ENCODE measurements around the gene HERC6.
"Not testable (repeated sequence)": the region's sequence is repeated elsewhere in the genome, so short reads cannot be mapped to it uniquely, and the experiment has no call there.

Gene HERC6

DNA sequence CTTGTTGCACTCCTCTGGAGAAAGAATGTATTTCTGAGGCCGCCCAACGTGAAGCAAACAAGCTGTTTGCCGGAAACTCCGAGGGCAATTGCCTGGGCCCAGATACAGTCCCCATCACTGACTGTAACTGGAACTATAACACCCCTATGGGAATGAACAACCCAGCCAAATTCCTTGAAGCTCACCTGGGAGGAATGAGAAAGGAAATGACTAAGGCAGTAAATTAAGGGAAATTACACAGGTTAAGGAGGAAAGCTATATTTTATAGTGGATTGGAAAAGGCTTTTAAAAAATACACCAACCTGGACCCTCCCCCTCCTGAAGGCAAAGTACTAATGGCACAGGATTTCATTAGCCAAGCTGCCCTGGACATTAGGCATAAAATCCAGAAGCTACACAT lies 66.6 kb downstream of the HERC6 start:
- peaks cover 20% of the 10 kb centered on the region for H3K4me1 ChIP-seq (ENCODE audit: insufficient read depth, poor library complexity, severe bottlenecking)
- ATAC-seq (ENCODE audit: low read depth), result peak; percentile 85
- no peaks in the 10 kb centered on the region for H3K27me3 ChIP-seq (ENCODE audit: insufficient read depth, poor library complexity, severe bottlenecking)
- no peaks in the 10 kb centered on the region for H3K9me3 ChIP-seq (ENCODE audit: severe bottlenecking)
- TF ChIP-seq, protein P1, sequence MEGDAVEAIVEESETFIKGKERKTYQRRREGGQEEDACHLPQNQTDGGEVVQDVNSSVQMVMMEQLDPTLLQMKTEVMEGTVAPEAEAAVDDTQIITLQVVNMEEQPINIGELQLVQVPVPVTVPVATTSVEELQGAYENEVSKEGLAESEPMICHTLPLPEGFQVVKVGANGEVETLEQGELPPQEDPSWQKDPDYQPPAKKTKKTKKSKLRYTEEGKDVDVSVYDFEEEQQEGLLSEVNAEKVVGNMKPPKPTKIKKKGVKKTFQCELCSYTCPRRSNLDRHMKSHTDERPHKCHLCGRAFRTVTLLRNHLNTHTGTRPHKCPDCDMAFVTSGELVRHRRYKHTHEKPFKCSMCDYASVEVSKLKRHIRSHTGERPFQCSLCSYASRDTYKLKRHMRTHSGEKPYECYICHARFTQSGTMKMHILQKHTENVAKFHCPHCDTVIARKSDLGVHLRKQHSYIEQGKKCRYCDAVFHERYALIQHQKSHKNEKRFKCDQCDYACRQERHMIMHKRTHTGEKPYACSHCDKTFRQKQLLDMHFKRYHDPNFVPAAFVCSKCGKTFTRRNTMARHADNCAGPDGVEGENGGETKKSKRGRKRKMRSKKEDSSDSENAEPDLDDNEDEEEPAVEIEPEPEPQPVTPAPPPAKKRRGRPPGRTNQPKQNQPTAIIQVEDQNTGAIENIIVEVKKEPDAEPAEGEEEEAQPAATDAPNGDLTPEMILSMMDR (IDR thresholded peaks at IDR 0.05; ENCODE audit: poor library complexity, severe bottlenecking), result no peak
- H3K27ac ChIP-seq (ENCODE audit: poor library complexity, severe bottlenecking), result peak overlapping the region; percentile 59
- no peaks in the 10 kb centered on the region for H3K36me3 ChIP-seq (ENCODE audit: low read depth)
- DNase-seq (ENCODE audit: low spot score), result no peak
- H3K4me3 ChIP-seq (ENCODE audit: severe bottlenecking), result no peak overlapping the region

DNA sequence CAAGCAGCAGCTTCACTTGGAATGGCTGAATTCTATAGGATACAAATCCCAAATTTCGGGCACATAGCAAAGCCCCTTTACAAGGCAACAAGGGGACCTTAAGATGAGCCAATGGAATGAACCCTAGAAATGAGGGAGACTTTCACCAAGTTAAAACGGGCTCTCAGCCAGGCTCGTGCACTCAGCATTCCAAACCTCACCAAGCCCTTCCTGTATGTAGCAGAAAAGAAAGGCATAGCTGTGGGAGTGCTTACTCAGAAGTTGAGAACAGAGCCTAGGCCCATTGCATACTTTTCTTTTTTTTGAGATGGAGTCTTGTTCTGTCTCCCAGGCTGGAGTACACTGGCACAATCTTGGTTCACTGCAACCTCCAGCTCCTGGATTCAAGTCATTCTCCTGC lies 67.5 kb downstream of the HERC6 start:
- ATAC-seq (ENCODE audit: low read depth), result peak; percentile 63
- Histone ChIP-seq H3K36me3 (ENCODE audit: low read depth) (no peaks in the 10 kb centered on the region), H3K27me3 (ENCODE audit: insufficient read depth, poor library complexity, severe bottlenecking) (no peaks in the 10 kb centered on the region), H3K9me3 (ENCODE audit: severe bottlenecking) (no peaks in the 10 kb centered on the region), H3K27ac (ENCODE audit: poor library complexity, severe bottlenecking) (peak overlapping the region; percentile 59), H3K4me1 (ENCODE audit: insufficient read depth, poor library complexity, severe bottlenecking) (peaks cover 20% of the 10 kb centered on the region), H3K4me3 (ENCODE audit: severe bottlenecking) (no peak overlapping the region)
- no peak for DNase-seq (ENCODE audit: low spot score)
- TF ChIP-seq, protein P1 (IDR thresholded peaks at IDR 0.05; ENCODE audit: poor library complexity, severe bottlenecking), result no peak

DNA sequence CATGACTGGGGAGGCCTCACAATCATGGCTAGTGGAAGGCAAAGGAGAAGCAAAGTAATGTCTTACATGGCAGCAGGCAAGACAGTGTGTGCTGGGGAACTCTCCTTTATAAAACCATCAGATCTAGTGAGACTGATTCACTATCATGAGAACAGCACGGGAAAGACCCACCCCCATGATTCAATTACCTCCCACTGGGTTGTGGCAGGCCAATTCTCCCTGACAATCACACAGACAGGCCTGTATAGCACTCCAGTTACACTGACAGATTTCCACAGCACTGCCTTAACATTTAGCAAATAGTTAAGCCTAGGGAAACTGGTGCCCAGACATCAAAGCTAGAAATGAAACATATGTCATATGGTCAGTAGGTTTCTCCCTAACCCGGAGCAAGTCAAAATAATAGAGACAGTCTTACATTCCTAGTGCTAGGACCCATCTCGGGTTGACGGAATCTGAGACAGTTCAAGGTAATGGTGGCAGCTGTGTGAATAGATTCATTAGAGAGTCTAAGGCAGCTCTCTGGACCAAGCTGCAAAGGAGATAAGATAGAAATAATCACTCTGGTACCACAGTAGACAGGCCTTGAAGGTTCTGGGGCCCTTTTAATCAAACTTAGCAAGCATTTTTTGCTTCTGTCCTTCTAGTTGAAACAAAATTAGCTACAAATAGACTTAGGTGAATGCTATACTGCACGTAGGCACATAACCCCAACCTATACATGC lies 68.9 kb downstream of the HERC6 start:
- Histone ChIP-seq H3K4me1 (ENCODE audit: insufficient read depth, poor library complexity, severe bottlenecking) (peaks cover 20% of the 10 kb centered on the region), H3K9me3 (ENCODE audit: severe bottlenecking) (no peaks in the 10 kb centered on the region), H3K27ac (ENCODE audit: poor library complexity, severe bottlenecking) (no peak overlapping the region), H3K4me3 (ENCODE audit: severe bottlenecking) (no peak overlapping the region), H3K36me3 (ENCODE audit: low read depth) (no peaks in the 10 kb centered on the region), H3K27me3 (ENCODE audit: insufficient read depth, poor library complexity, severe bottlenecking) (no peaks in the 10 kb centered on the region)
- TF ChIP-seq, protein P1 (IDR thresholded peaks at IDR 0.05; ENCODE audit: poor library complexity, severe bottlenecking), result no peak
- no peak for ATAC-seq (ENCODE audit: low read depth)
- DNase-seq (ENCODE audit: low spot score), result no peak

DNA sequence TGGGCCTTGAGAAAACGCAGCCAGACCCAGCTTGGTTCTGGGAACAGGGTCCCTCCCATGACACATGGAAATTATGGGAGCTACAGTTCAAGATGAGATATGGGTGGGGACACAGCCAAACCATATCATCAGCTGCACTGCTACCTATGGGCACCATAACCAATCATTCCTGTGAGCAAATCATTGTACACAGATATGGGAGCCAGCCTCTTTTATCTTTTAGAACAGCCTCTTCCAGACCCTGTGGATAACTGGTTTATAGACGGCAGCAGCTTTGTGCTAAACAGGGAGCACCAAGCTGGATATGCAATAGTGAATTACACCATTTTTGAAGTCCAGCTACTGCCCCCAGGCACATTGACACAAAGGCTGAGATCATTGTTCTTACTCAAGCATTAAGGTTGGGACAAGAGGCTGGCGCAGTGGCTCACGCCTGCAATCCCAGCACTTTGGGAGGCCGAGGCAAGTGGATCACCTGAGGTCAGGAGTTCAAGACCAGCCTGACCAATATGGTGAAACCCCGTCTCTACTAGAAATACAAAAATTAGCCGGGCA lies 69.6 kb downstream of the HERC6 start:
- H3K9me3 ChIP-seq (ENCODE audit: severe bottlenecking); ATAC-seq (ENCODE audit: low read depth); DNase-seq (ENCODE audit: low spot score); H3K36me3 ChIP-seq (ENCODE audit: low read depth); H3K4me3 ChIP-seq (ENCODE audit: severe bottlenecking); H3K27me3 ChIP-seq (ENCODE audit: insufficient read depth, poor library complexity, severe bottlenecking); H3K27ac ChIP-seq (ENCODE audit: poor library complexity, severe bottlenecking): not testable (repeated sequence)
- H3K4me1 ChIP-seq (ENCODE audit: insufficient read depth, poor library complexity, severe bottlenecking), result peaks cover 20% of the 10 kb centered on the region

DNA sequence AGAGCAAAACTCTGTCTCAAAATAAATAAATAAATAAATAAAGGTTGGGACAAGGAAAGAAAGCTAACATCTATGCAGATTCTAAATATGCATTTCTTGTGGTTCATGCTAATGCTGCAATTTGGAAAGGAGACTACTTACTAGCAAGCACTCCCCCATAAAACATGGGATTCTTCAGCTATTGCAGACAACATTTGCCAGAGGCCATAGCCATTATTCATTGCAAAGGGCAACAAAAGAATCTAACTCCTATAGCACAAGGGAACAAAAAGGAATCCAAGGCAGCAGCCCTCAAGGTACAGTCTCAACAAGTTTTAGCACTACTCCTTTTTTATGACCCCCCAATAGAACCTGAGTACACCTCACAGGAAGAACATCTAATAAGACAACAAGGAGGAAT lies 70.2 kb downstream of the HERC6 start:
- ATAC-seq (ENCODE audit: low read depth) (no peak), DNase-seq (ENCODE audit: low spot score) (no peak)
- Histone ChIP-seq H3K27me3 (ENCODE audit: insufficient read depth, poor library complexity, severe bottlenecking) (no peaks in the 10 kb centered on the region), H3K36me3 (ENCODE audit: low read depth) (no peaks in the 10 kb centered on the region), H3K27ac (ENCODE audit: poor library complexity, severe bottlenecking) (no peak overlapping the region), H3K4me1 (ENCODE audit: insufficient read depth, poor library complexity, severe bottlenecking) (peaks cover 20% of the 10 kb centered on the region), H3K4me3 (ENCODE audit: severe bottlenecking) (no peak overlapping the region), H3K9me3 (ENCODE audit: severe bottlenecking) (no peaks in the 10 kb centered on the region)
- TF ChIP-seq, protein P1 (IDR thresholded peaks at IDR 0.05; ENCODE audit: poor library complexity, severe bottlenecking), result no peak
